ENCODE measurements around the gene OLA1.

OLA1 gene

DNA sequence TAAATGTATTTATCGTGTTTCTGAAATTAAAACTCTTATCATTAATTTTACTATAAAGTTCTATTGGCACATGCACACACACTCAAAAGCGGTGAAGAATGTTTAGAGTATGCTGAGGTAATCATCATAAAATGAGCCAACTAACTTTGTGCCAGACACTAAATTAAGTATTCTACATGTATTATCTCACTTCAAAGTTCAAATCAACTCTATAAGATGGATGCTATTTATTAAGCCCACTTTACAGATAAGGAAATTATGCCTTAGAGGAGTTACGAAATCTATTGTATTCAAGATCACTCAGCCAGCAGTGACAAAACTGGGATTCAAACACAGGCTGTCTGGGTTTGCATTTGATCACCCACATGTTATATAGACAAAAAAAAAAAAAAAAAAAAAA lies 24.9 kb downstream of the OLA1 start:
- DNase-seq = no peak

DNA sequence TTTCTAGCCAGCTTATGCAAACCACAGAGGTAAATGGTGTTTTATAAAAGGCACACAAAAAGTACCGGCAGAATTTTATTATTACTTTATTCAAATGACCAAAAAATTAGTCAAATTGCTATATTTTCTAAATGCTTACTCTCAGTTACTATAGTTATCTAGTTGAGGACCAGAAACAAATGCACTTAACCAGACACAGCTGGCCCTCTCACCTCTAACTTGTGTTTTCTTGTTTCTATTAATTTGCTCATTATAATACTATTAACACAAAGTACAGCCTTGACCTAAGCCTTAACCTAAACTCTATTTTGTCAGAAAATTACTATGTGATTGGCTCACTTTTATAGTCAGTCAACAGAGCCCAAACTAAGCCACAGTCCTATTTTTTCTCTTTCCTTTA lies 26.2 kb downstream of the OLA1 start:
- no peak for DNase-seq

DNA sequence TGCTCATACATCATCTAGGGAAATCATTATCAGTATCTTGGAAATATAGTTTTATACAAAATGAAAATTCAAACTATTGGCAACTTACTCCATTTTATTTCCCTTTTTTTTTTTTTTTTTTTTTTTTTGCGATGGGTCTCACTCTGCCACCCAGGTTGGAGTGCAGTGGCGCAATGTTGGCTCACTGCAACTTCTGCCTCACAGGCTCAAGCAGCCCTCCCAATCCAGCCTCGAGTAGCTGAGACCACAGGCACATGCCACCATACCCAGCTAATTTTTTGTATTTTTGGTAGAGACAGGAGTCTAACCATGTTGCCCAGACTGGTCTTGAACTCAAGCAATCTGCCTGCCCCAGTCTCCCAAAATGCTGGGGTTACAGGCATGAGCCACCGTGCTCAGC lies 29.0 kb downstream of the OLA1 start:
- DNase-seq = no peak

DNA sequence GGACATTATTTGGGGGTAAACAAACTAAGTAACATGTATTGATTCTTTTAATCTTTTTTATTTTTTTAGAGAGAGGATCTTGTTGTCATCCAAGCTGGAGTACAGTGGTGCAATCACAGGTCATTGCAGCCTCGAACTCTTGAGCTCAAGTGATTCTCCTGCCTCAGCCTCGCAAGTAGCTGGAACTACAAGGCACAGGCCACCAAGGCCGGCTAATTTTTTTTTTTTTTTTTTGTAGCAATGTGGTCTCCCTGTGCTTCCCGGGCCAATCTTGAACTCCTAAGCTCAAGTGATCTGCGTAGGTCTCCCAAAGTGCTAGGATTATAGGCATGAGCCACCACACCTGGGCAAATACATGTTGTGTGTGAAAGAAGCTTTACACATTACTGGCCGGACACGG lies 29.6 kb downstream of the OLA1 start:
- DNase-seq = no peak

DNA sequence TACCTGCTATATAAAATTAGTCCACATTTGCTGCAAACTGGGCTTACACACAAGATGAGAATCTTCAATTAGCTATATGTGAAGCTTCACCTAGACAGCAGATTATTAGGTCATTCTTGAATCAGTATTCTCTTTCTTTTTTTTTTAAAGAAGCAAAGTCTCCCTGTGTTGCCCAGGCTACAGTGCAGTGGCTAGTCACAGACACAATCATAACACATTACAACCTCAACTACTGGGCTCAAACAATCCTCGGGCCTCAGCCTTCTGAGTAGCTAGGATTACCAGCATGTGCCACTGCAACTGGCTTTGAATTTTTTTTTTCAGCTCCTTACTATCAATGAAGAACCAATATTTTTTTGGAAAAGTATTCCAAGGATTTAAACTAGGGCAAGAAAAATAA lies 30.5 kb downstream of the OLA1 start:
- DNase-seq = no peak

DNA sequence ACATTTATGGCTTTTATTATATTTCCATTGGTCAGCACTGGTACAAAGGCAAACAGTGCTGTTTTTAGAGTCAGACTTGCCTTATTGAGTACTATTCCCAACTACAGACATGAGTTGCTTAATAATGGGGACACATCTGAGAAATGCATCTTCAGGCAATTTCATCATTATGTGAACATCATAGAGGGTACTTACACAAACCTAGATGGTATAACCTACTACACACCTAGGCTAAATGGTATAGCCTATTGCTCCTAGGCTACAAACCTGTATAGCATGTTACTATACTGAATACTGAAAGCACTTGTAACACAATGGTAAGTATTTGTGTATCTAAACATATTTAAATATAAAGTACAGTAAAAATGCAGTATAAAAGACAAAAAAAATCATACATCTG lies 36.4 kb downstream of the OLA1 start:
- DNase-seq = no peak

DNA sequence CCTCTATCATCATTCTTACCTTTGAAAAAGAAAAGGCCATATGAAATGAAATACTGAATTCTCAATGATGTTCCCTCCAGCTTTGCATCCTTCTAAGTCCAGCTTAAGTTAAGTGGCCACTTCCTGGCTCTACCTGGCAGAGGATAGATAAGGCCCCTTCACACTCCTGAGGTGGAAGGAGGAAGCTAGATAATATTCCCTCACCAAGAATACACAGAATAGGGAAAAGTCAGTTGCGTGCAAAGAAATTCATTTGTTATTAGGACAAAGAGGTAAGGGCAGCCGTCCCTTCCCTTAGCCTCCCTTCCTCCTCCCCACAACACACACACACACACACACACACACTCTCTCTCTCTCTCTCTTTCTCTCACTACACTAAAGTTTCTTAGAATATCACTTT lies 37.5 kb downstream of the OLA1 start:
- no peak for DNase-seq

DNA sequence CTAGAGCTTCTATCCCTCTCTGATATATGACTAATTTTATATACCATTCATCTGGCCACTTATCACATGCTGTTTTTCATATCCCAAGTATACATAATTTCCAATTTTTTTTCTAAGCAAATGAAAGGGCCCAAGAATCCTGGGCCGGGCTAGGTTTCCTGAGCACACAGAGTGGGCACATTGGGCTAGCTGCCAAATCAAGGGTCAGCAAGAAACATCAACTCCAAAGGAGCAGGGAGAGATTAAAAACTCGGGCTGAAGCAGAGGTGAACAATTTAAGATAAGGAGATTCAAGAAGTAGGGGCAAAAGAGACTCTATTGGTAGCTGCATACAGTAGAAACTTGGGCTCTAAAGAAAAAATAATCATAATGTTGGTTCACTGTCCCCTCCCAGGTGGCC lies 39.0 kb downstream of the OLA1 start:
- no peak for DNase-seq

DNA sequence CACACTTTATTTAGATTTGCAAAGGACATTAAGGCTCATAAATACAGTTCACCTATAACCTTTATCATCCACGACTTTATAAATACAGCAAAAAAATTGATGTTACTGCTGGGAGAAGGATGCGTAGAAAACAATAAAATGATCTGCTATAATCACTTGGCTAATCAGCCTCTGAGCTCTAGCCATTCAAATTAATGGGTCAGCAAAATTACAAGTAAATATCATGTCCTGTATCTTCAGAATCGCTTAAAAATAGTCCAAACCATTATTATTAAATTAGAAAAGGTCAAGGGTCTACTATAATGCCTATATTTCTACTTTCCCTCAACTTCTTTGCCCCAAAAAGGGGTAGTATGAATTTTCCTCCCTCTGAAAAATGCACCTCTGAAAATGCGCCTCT lies 40.3 kb downstream of the OLA1 start:
- no peak for DNase-seq

DNA sequence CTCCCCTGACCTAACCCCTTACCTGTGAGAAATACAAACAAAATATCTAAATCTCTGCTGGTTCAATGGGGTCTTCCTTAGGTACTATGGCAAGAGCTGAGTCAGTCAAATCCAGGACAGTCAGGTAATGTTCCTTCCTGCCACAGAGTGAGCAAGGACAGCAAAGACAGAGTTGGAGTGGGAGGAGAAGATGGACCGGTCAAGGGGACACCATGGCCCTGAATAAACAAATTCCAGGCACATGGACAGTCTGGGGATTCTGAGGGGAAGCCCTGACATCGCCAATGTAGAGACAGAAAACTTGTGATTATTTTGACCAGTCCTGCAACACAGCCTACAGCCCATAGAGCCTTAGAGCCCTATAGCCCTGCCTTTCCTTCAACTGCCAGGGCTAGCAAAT lies 42.8 kb downstream of the OLA1 start:
- DNase-seq = no peak

DNA sequence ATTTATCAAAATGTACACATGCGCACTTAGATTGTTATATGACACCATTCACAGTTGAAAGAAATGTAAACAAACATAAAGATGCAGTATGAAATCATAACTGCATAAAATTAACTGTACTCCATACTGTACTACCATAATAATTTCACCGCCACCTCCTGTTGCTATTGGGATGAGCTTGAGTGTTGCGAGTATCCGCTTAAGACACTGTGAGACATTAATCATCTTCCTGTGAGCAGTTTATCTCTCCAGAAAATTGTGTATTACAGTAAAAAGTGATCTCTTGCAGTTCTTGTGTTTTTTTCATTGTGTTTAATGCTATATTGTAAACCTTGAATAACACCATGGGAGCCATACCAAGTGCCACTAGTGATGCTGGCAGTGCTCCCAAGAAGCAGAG lies 46.1 kb downstream of the OLA1 start:
- DNase-seq = no peak

DNA sequence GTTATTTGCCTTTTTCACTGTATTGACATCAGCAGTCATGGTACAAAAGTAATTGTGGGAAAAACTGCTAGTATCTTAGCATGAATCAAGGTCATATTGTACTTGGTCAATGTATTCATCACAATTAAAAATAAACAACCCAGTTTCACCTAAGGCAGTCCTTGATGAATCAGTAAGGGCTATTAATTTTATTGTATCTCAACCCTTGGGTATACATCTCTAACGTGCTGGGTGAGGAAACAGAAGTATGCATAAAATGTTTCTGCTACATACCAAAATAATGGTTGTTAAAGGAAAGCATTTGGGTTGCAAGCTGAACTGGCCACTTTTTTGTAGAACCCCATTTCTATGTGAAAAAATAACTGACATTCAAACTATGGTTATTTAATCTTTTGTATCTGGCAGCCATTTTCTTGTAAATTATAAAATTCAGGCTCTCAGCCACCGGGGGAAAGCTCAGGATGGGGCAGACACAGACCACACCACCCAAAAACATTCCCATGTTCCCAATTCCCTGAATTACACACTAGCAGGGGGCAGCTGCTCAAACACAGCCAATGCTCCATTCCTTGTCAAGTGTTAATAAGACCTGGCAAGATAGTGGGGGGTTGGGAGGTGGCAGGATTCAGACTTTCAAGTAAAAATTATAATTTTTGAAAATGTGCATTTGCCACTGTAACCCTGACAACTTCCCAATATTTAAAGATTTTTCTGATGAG lies 49.3 kb downstream of the OLA1 start:
- no peak for DNase-seq

DNA sequence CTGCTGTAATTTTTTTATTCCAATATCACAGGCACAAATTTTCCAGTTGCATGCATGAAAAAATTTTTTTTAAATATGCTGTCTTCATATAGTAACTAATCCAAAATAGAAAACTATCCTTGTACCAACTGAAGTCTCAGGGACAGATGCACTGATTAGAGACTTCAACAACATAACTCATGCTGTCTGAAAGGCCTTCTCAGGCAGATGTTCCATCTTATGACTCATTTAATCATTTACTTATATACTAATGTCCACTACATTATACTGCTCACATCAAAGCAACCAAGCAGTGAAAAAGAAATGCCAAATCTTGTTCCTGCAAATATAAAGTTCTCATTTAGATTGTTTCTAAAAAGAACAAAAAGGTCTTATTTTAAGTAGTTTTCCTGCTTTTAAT lies 53.1 kb downstream of the OLA1 start:
- DNase-seq = no peak

DNA sequence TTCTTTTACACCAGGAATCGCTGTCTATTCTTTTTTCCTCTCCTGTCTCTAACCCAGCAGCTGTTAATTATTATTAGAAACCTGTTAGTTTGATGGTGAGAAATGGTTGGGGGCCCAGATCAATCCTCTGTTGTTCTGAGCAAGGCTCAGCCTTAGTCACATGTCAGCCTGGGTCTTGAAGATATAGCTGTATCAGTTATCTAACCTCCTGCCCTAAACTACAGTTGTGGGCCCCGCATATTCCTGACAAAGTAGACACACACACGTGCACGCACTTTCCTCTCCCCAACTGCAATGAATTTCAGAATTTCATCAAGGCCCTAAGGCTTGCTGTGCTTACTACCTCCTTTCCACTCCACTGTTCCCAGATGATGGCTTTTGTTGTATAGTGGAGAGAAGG lies 54.6 kb downstream of the OLA1 start:
- no peak for DNase-seq

DNA sequence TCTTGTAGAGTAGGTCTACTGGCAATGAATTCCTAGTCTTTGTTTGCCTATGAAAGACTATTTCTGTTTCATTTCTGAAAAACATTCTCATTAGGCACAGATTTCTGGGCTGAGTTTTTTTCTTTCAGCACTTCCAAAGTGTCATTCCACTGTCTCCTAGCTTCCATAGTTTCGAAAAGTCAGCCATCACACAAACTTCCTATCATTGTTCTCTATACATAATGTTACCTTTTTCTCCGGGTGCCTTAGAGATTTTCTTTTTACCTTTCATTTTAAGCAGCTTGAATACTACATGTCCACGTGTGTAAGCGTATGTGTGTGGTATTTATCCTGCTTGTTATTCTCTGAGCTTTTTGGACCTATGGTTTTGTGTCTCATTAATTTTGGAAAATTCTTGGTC lies 55.7 kb downstream of the OLA1 start:
- DNase-seq = no peak

DNA sequence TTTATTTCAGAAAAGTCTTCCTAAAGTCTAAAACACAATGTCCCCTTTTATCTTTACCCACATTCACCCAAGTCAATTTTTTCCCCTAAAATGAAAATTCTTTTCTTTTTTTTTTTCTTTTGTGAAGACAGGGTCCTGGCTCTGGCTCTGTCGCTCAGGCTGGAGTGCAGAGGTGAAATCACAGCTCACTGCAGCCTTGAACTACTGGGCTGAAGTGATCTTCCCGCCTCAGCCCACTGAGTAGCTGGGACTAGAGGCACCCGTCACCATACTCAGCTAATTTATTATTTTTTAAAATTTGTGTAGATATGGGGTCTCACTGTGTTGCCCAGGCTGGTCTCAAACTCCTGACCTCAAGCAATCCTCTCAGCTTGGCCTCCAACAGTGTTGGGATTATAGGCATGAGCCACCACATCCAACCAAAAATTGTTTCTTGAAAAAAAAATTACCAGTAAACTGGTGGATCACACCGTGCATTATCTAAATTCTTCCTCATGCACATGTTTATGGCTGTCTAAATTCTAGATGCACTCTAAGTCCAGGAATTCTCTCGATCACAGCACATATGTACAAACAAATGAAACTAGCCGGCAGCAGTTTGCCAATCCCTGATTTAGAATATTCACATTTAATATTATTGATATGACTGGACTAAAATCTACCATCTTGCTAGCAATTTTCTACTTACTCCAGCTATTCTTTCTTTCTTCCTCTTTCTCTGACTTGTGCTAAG lies 56.8 kb downstream of the OLA1 start:
- DNase-seq = no peak

DNA sequence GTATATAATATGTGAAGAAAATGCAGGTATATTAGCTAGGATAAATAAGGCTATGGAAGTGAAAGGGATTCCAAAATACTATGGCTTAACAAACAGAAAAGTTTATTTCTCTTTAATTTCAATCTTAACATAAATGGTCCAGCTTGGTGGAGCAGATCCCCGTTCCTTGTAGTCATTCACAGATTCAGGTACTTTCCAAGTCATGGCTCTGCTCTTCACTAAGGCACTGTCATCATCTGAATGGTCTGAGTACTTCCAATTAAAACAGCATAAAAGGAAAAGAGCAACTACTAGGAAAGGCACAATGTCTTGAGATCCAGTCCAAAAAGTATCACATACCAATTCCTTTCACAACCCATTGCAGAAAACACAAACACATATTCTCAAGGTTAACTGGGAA lies 63.4 kb downstream of the OLA1 start:
- DNase-seq = no peak

DNA sequence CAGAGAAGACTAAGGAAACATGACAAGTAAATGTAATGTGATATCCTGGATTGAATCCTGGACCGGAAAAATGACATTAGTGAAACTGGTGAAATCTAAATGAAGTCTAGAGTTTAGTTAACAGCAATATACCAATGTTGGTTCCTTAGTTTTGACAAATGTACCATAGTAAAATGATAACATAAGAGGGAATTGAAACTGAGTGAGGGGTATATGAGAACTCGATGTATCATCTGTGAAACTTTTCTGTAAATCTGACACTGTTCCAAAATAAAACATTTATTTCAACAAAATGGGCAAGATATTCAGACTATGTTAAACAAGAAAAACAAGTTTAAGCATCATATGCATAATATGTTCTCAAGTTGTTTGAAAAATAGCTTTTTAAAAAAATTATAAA lies 63.8 kb downstream of the OLA1 start:
- DNase-seq = no peak

DNA sequence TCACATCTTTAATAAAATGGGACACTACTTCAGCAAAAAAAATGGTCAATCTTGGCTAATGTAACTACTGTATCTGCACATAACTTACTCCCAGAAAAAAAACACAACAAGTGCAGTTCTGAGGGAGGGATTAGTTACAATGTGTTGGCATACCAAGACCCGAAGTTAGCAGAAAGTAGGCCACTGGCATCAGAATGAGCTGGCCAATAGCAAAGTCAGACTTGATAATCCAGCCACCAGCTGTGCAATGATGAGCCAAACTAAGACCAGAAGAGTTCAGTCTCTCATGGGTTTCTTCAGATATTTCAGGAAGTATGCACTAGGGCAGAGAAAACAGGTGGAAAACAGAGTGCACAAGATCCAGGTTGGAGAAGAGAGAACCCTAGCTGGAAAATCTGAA lies 65.3 kb downstream of the OLA1 start:
- DNase-seq = no peak

DNA sequence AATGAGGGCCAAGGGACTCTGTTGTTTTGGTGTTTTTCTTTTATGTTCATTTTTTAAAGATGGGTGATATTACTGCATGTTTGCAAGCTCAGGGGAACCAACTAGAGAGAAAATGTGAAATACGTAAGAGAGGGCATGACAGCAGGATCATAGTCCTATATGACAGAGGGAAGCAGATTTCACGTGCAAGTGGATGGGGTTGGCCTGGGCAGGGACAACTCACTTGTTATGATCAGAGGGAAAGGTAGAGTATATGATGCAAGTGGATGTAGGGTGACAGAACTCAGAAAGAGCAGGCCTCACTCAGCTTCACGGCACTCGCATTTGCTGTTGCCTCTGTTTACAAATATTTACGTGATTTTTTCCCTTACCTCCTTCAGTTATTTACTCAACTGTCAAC lies 67.0 kb downstream of the OLA1 start:
- DNase-seq = no peak

DNA sequence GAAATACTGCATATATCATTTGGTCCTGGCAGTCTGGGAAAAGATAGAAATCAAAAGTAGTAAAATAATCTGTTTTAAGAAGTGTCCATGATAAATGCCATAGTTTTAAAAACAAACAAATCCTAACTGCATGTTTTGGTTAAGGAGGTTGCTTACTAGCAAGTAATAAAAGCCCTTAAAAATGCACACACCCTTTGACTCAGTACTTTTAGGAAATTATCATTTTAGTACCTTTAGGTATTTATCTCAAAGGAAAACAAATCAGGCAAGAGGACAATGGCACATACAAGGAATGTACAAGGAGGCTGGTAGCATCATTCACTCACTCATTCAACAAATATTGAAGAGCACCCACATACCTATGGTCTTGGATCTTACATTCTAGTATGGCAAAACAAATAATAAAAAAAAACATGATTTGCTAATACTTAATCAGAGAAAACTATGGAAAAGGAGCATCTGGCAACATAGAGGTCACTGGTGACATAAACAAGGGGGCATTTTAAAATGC lies 67.6 kb downstream of the OLA1 start:
- no peak for DNase-seq

DNA sequence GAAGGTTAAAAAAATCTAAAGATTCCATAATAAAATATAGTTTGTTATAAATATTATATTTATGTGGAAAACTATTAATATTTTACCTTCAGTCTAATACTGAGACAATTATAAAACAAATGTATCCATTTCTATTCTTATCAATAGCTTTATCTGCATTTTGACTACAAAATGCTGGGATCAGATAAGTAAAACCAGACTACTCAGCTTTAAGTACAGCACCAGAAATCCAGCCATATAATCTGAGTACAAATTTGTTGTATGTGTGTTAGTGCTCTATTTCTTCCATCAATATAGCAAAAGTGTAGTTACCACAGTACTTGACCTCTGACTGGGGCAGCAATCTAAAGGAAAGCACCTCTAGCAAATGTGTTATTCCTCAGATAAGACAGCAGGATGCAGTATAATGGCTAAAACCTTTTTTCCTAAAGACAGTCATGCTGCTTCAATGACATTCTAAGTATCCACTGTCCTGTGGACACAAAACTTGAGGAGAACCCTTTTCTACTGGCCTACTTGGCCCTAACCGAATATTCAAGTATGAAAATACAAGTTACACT lies 68.1 kb downstream of the OLA1 start:
- no peak for DNase-seq

DNA sequence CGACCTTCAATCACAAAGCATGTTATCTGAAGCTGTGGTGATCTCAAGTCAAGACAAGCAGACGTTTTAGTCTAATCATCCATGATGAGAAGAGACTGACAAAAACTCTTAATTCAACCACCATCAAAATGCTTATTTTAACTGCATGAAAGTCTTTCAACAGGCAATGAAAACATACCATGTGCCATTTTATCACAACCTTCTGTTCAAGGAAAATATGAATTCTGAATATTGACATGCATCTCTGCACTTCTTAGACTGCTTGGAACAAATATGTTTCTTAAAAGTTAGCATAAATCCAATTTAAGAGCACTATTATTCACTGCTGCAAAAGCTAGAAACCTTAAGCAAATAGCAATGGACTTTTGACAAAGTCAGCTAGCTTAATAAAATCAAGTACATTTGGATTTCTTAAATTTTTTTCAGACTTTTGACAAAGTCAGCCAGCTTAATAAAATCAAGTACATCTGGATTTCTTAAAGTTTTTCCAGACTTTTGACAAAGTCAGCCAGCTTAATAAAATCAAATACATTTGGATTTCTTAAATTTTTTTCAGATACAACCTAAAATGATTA lies 70.9 kb downstream of the OLA1 start:
- peak; percentile 9 for DNase-seq

DNA sequence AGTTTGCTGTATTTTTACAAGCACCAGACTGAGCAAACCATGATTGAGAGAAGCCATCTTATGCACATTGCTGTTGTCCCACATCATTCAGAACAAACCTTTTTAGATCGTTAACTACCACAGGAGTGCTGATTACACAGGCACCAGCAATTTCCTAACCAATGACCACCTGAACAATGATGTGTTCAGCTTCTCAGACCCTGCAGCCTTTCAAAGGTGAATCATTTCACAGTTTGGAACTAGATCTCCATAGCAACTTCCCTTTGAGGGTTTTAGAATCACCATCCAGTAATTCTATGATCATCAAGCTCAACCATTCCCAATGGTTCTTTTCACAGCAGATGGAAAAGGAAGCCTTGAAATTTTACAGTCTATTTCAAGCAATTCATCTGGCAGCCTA lies 71.4 kb downstream of the OLA1 start:
- no peak for DNase-seq
